MV-4-11 (cell line): Measurements from ENCODE around the gene GNAO1.
"Not testable (repeated sequence)": the region's sequence is repeated elsewhere in the genome, so short reads cannot be mapped to it uniquely, and the experiment has no call there.

Source experiments
- DNase-seq: peaks from one replicate; lab custom pipeline; 2025; lab: John Stamatoyannopoulos, UW

Gene GNAO1

GRCh38 chr16:56366945-56367344 lies 175.7 kb downstream of the GNAO1 start:
- DNase-seq, result no peak

GRCh38 chr16:56367764-56368163 lies 176.5 kb downstream of the GNAO1 start:
- no peak for DNase-seq

- no peak for DNase-seq
These were observed 177.3 kb downstream of the GNAO1 start for GRCh38 chr16:56368545-56368944.

- DNase-seq, result no peak
These were observed 177.9 kb downstream of the GNAO1 start for GRCh38 chr16:56369202-56369601.

- DNase-seq, result no peak
These were observed 179.0 kb downstream of the GNAO1 start for GRCh38 chr16:56370185-56370874.

GRCh38 chr16:56370875-56371659 lies 179.8 kb downstream of the GNAO1 start:
- no peak for DNase-seq

- DNase-seq, result no peak
These were observed 180.3 kb downstream of the GNAO1 start for GRCh38 chr16:56371660-56371937.

- DNase-seq, result peak; percentile 9
These were observed 180.8 kb downstream of the GNAO1 start for GRCh38 chr16:56372013-56372634.

- DNase-seq, result no peak
These were observed 181.7 kb downstream of the GNAO1 start for GRCh38 chr16:56373003-56373402.

GRCh38 chr16:56375792-56376191 lies 184.5 kb downstream of the GNAO1 start:
- not testable (repeated sequence) for DNase-seq

GRCh38 chr16:56379044-56379443 lies 187.8 kb downstream of the GNAO1 start:
- DNase-seq, result not testable (repeated sequence)

- DNase-seq, result not testable (repeated sequence)
These were observed 189.6 kb downstream of the GNAO1 start for GRCh38 chr16:56380778-56381485.

- peak; percentile 10 for DNase-seq
These were observed 191.2 kb downstream of the GNAO1 start for GRCh38 chr16:56382459-56382858.

GRCh38 chr16:56382901-56383355 lies 191.6 kb downstream of the GNAO1 start:
- no peak for DNase-seq

- no peak for DNase-seq
These were observed 192.9 kb downstream of the GNAO1 start for GRCh38 chr16:56384074-56384721.

GRCh38 chr16:56387396-56387795 lies 196.1 kb downstream of the GNAO1 start:
- no peak for DNase-seq

GRCh38 chr16:56388209-56388608 lies 196.9 kb downstream of the GNAO1 start:
- no peak for DNase-seq

GRCh38 chr16:56389554-56389953 lies 198.3 kb downstream of the GNAO1 start:
- no peak for DNase-seq

GRCh38 chr16:56396724-56397123 lies 205.4 kb downstream of the GNAO1 start:
- DNase-seq, result not testable (repeated sequence)

- no peak for DNase-seq
These were observed 207.8 kb downstream of the GNAO1 start for GRCh38 chr16:56399047-56399446.

GRCh38 chr16:56399486-56399885 lies 208.2 kb downstream of the GNAO1 start:
- DNase-seq, result peak; percentile 38

- DNase-seq, result no peak
These were observed 209.2 kb downstream of the GNAO1 start for GRCh38 chr16:56400458-56400857.
